H1 (cell line): Measurements from ENCODE around the gene ARTN. TPM values are rescaled to one million over a fixed set of nuclear protein-coding genes. Genes with fewer than 3 reads are reported as not detected.

Source experiments
- CTCF ChIA-PET: fragments of 300-600 bp; sonication (Branson Sonifier 250); formaldehyde crosslinking; loops from one replicate; lab custom pipeline; 2021; ENCODE audit not compliant: partially characterized antibody; lab: Charles Lee
- POLR2A ChIA-PET: fragments of 300-600 bp; sonication (Branson Sonifier 250); formaldehyde crosslinking; loops from one replicate; lab custom pipeline; 2021; ENCODE audit warnings: inconsistent platforms; ENCODE audit not compliant: partially characterized antibody; lab: Charles Lee
- DNase-seq, 2 experiments: peaks; one replicate each; pipeline versions ENCODE4 v3.0.0 to v3.0.0-alpha.2; 2010 to 2022; ENCODE audit warnings: low spot score in 2 of 2, low read depth in 1 of 2, mixed read lengths in 1 of 2
- FAIRE-seq: peaks from 2 replicates; lab custom pipeline; 2011; peaks lifted over from hg19 to GRCh38; lab: Jason Lieb, UNC
- H2AFZ ChIP-seq: 2 replicates; pipeline ENCODE4 v1.8.1; 2012; ENCODE audit warnings: low read length, inconsistent platforms
- H2AK5ac ChIP-seq: 2 replicates; pipeline ENCODE4 v1.6.1; 2013; ENCODE audit warnings: low read depth, low read length
- H2BK120ac ChIP-seq: replicated peaks from 2 replicates; pipeline ENCODE3; 2013; ENCODE audit warnings: low read depth, low read length, inconsistent platforms
- H2BK12ac ChIP-seq: 2 replicates; pipeline ENCODE4 v1.6.1; 2013; ENCODE audit warnings: low read depth, low read length
- H2BK15ac ChIP-seq: 2 replicates; pipeline ENCODE4 v1.6.1; 2013; ENCODE audit warnings: low read length
- H2BK20ac ChIP-seq: 2 replicates; pipeline ENCODE4 v1.6.1; 2013; ENCODE audit warnings: low read length
- H2BK5ac ChIP-seq: 2 replicates; pipeline ENCODE4 v1.6.1; 2013; ENCODE audit warnings: low read depth, low read length
- H3K14ac ChIP-seq: 2 replicates; pipeline ENCODE4 v1.6.1; 2013; ENCODE audit warnings: inconsistent platforms; ENCODE audit not compliant: insufficient read length
- H3K18ac ChIP-seq: 2 replicates; pipeline ENCODE4 v1.6.1; 2013; ENCODE audit warnings: low read length; ENCODE audit errors: extremely low read depth
- H3K23ac ChIP-seq: 2 replicates; pipeline ENCODE4 v1.6.1; 2013; ENCODE audit warnings: inconsistent platforms; ENCODE audit not compliant: insufficient read length
- H3K23me2 ChIP-seq: 2 replicates; pipeline ENCODE4 v1.6.1; 2013; ENCODE audit warnings: low read depth, low read length
- H3K27ac ChIP-seq: 2 replicates; pipeline ENCODE4 v1.6.1; 2011; ENCODE audit warnings: low read depth, low read length, inconsistent platforms
- H3K27me3 ChIP-seq, 4 experiments: replicated peaks in 1 of 4; 1 replicate in 1 of 4; 2 replicates in 3 of 4; pipeline versions ENCODE4 v1.6.1 to v1.8.1; 2011 to 2013; ENCODE audit warnings: low read length in 3 of 4, mild to moderate bottlenecking in 3 of 4, inconsistent platforms in 2 of 4, mixed read lengths in 2 of 4, moderate library complexity in 1 of 4; ENCODE audit not compliant: control insufficient read depth in 3 of 4, insufficient read depth in 3 of 4; ENCODE audit errors: extremely low read depth in 1 of 4
- H3K36me3 ChIP-seq, 4 experiments: 2 replicates each; pipeline versions ENCODE4 v1.6.1 to v1.8.1; 2011 to 2013; ENCODE audit warnings: mild to moderate bottlenecking in 4 of 4, low read length in 3 of 4, moderate library complexity in 2 of 4, control low read depth in 1 of 4, inconsistent platforms in 1 of 4; ENCODE audit not compliant: insufficient read depth in 4 of 4, control insufficient read depth in 2 of 4
- H3K4ac ChIP-seq: replicated peaks from 2 replicates; pipeline ENCODE3; 2013; ENCODE audit warnings: low read length, low read depth, mixed read lengths, inconsistent platforms; ENCODE audit not compliant: insufficient read length
- H3K4me1 ChIP-seq, 4 experiments: replicated peaks in 1 of 4; 1 replicate in 1 of 4; 2 replicates in 3 of 4; pipeline versions ENCODE4 v1.6.1 to v1.8.1; 2011 to 2013; ENCODE audit warnings: low read length in 3 of 4, inconsistent platforms in 2 of 4, mixed read lengths in 1 of 4; ENCODE audit not compliant: insufficient read depth in 4 of 4, control insufficient read depth in 3 of 4
- H3K4me2 ChIP-seq, 2 experiments: 2 replicates each; pipeline versions ENCODE4 v1.6.1 to v1.8.1; 2011 to 2013; ENCODE audit warnings: low read depth in 2 of 2, low read length in 2 of 2, control low read depth in 1 of 2, inconsistent platforms in 1 of 2, mild to moderate bottlenecking in 1 of 2; ENCODE audit not compliant: insufficient read depth in 1 of 2
- H3K4me3 ChIP-seq, 4 experiments: fragments of 200-600, 300-600 bp in 1 of 4; sonication (generic), shearing (Covaris generic), sonication (Bioruptor Twin) in 1 of 4; 2 replicates each; pipeline versions ENCODE4 v1.5.1 to v1.8.1; 2011 to 2016; ENCODE audit warnings: low read length in 4 of 4, low read depth in 3 of 4, control low read depth in 2 of 4, inconsistent platforms in 2 of 4, mild to moderate bottlenecking in 2 of 4, mixed read lengths in 1 of 4, moderate library complexity in 1 of 4; ENCODE audit not compliant: insufficient read depth in 2 of 4; ENCODE audit errors: extremely low read depth in 1 of 4
- H3K56ac ChIP-seq: replicated peaks from 2 replicates; pipeline ENCODE3; 2013; ENCODE audit warnings: low read depth, mild to moderate bottlenecking, mixed read lengths, low read length, inconsistent platforms; ENCODE audit not compliant: insufficient read length
- H3K79me1 ChIP-seq: 2 replicates; pipeline ENCODE4 v1.6.1; 2013; ENCODE audit warnings: low read depth, low read length, control low read depth
- H3K79me2 ChIP-seq, 2 experiments: 2 replicates each; pipeline versions ENCODE4 v1.6.1 to v1.8.1; 2012 to 2013; ENCODE audit warnings: low read length in 2 of 2, mild to moderate bottlenecking in 2 of 2, inconsistent platforms in 1 of 2; ENCODE audit not compliant: insufficient read depth in 2 of 2, control insufficient read depth in 1 of 2
- H3K9ac ChIP-seq, 4 experiments: replicated peaks in 1 of 4; 1 replicate in 1 of 4; 2 replicates in 3 of 4; pipeline versions ENCODE4 v1.6.1 to v1.8.1; 2011 to 2013; ENCODE audit warnings: low read depth in 3 of 4, low read length in 3 of 4, control low read depth in 2 of 4, mild to moderate bottlenecking in 2 of 4, moderate library complexity in 2 of 4, inconsistent platforms in 1 of 4; ENCODE audit errors: extremely low read depth in 1 of 4
- H3K9me3 ChIP-seq, 2 experiments: 2 replicates each; pipeline versions ENCODE4 v1.6.1 to v1.8.1; 2012 to 2013; ENCODE audit warnings: mild to moderate bottlenecking in 2 of 2, moderate library complexity in 2 of 2, control low read depth in 1 of 2, inconsistent platforms in 1 of 2, low read depth in 1 of 2, low read length in 1 of 2, mixed read lengths in 1 of 2; ENCODE audit not compliant: insufficient read depth in 2 of 2
- H4K20me1 ChIP-seq, 2 experiments: replicated peaks in 1 of 2; 2 replicates each; pipeline versions ENCODE3 to v1.8.1; 2011 to 2013; ENCODE audit warnings: inconsistent platforms in 2 of 2, low read length in 2 of 2, mild to moderate bottlenecking in 1 of 2; ENCODE audit not compliant: insufficient read depth in 2 of 2, control insufficient read depth in 1 of 2
- H4K5ac ChIP-seq: 2 replicates; pipeline ENCODE4 v1.6.1; 2013; ENCODE audit warnings: low read length, low read depth, mixed read lengths, inconsistent platforms; ENCODE audit not compliant: insufficient read length
- H4K8ac ChIP-seq: 2 replicates; pipeline ENCODE4 v1.8.0; 2013; ENCODE audit warnings: mild to moderate bottlenecking, moderate library complexity, low read length, inconsistent platforms; ENCODE audit not compliant: insufficient read depth; ENCODE audit errors: extremely low read depth
- H4K91ac ChIP-seq: replicated peaks from 2 replicates; pipeline ENCODE3; 2013; ENCODE audit warnings: low read length, mixed read lengths, inconsistent platforms; ENCODE audit not compliant: insufficient read length
- CTBP2 ChIP-seq: IDR thresholded peaks from 2 replicates; pipeline ENCODE4 v1.7.0; 2011; ENCODE audit warnings: borderline replicate concordance, mild to moderate bottlenecking, moderate library complexity, mixed read lengths, low read length; ENCODE audit not compliant: insufficient read depth, insufficient read length
- SIN3A ChIP-seq, 2 experiments: IDR thresholded peaks in 1 of 2; conservative IDR thresholded peaks in 1 of 2; 2 replicates each; pipeline ENCODE4 v1.6.1; 2011 to 2012; ENCODE audit warnings: low read length in 2 of 2, improper control_type of control experiment in 1 of 2, low read depth in 1 of 2, mild to moderate bottlenecking in 1 of 2
- SP1 ChIP-seq: IDR thresholded peaks from 2 replicates; pipeline ENCODE4 v1.6.1; 2011; ENCODE audit warnings: low read depth, low read length
- TEAD4 ChIP-seq: IDR thresholded peaks from 2 replicates; pipeline ENCODE4 v1.6.1; 2012; ENCODE audit warnings: low read depth, low read length, inconsistent platforms, mixed read lengths
- WGBS, 2 experiments: shearing (Covaris generic) in 1 of 2; methylation state at CpG; one replicate each; pipeline versions ENCODE4 v1.1.6 to v1.1.7; 2013 to 2015; ENCODE audit warnings: low lambda C conversion rate in 2 of 2, mixed read lengths in 2 of 2, inconsistent platforms in 1 of 2, low coverage in 1 of 2, missing lambda C conversion rate in 1 of 2; ENCODE audit not compliant: insufficient replicate concordance in 2 of 2, insufficient coverage in 1 of 2, insufficient read length in 1 of 2; ENCODE audit errors: extremely low coverage in 1 of 2, missing lambda C conversion rate in 1 of 2; 5-methylcytosine and 5-hydroxymethylcytosine counted together
- polyA plus RNA-seq, 7 experiments: library from polyadenylated mRNA; depleted of rRNA in 3 of 7; stranded (reverse) in 5 of 7; unstranded in 2 of 7; fragments of >200 nt in 5 of 7; fragments of 200-250 nt in 2 of 7; gene quantifications; 1 replicate in 5 of 7; 2 replicates in 1 of 7; 4 replicates in 1 of 7; pipeline versions ENCODE4 v1.2.1 to v1.2.3, GENCODE V29; 2011 to 2013; ENCODE audit warnings: missing spikeins in 2 of 7, mixed read lengths in 2 of 7
- total RNA-seq: library from RNA; stranded (reverse); fragmentation: NEBNext Ultra II Directional; extraction: Animal tissue kit (Norgen Biotek cat#: 25700); gene quantifications from 2 replicates; pipeline ENCODE4 v1.2.1, GENCODE V29; 2021

The ARTN gene
- total and polyA plus RNA-seq, 2 of the 8 experiments (the other 6 are each of a cell fraction or from before 2014, with no cell fraction given) = 13.5 to 22.7 TPM

- H2BK12ac ChIP-seq = no peak overlapping the region
- H3K23ac ChIP-seq = no peak overlapping the region
- peaks cover 4% of the 10 kb centered on the region; the same call in 1 of the 2 replicates for H3K23me2 ChIP-seq
- no peak overlapping the region; the same call in 1 of the 2 replicates for H2AK5ac ChIP-seq
- H3K27me3 ChIP-seq = no peaks in the 10 kb centered on the region; a peak in 1 of 7 replicates
- H3K79me2 ChIP-seq = no peaks in the 10 kb centered on the region
- peak overlapping the region; percentile 3; the same call in 1 of the 2 replicates for H2BK5ac ChIP-seq
- no peak overlapping the region for H4K5ac ChIP-seq
- H2BK15ac ChIP-seq = no peak overlapping the region
- ChIA-PET POLR2A (interaction anchor here (0.6 to 3.0 kb wide), 8 partner anchors 10 to 273 kb away, joined by 3 to 12 read pairs (median 4); partner anchors contain the start of gene ATP6V0B), CTCF (interaction anchor here (0.7 to 18.6 kb wide), 15 partner anchors 9 to 170 kb away, joined by 3 to 618 read pairs (median 5); partner anchors contain the start of gene ATP6V0B)
- WGBS, 2 experiments = 74% methylated on average over 2 of the region's 3 CpGs; no CpG with 5 or more reads in 1 of the 2 experiments
- no peaks in the 10 kb centered on the region; a peak in 1 of 8 replicates for H3K36me3 ChIP-seq
- H2AFZ ChIP-seq = no peak overlapping the region
- no peak overlapping the region for H3K14ac ChIP-seq
- no peak overlapping the region for H2BK120ac ChIP-seq
- H3K79me1 ChIP-seq = no peaks in the 10 kb centered on the region
- H3K56ac ChIP-seq = no peak overlapping the region
- FAIRE-seq (no peak), DNase-seq (no peak)
- H4K91ac ChIP-seq = no peak overlapping the region
- no peak overlapping the region for H2BK20ac ChIP-seq
- H3K18ac ChIP-seq = no peak overlapping the region
- no peak overlapping the region for H3K9ac ChIP-seq
- no peaks in the 10 kb centered on the region for H3K9me3 ChIP-seq
- H3K4me3 ChIP-seq = no peak overlapping the region
- peaks cover 7 to 8% of the 10 kb centered on the region in 2 experiments for H4K20me1 ChIP-seq
- no peak overlapping the region for H3K27ac ChIP-seq
- H3K4ac ChIP-seq = no peak overlapping the region
- H3K4me2 ChIP-seq = peak overlapping the region in 1 of 2 experiments; percentile 43; a peak in 1 of 4 replicates
- H4K8ac ChIP-seq = no peak overlapping the region
- peaks cover 13 to 36% (median 24%) of the 10 kb centered on the region in 4 experiments for H3K4me1 ChIP-seq
- no peak for TF ChIP-seq SP1
- peak; percentile 85 for TF ChIP-seq CTBP2
- 0 out of 2 replicates have a peak, but pooled peaks have one; percentile 52 for TF ChIP-seq TEAD4
- peak; percentile 48 to 90; a peak in 3 of 4 replicates for TF ChIP-seq SIN3A (conservative IDR thresholded peaks at IDR 0.05 in 1 of 2, IDR thresholded peaks at IDR 0.05 in 1 of 2; ENCODE audit: low read depth in 1 of 2, low read length in 2 of 2)
Observed at GRCh38 chr1:43938892-43939587, 5.4 kb downstream of the ARTN start.
